GM20000 (cell line): ENCODE results near the gene TDRD6.
"Not testable (repeated sequence)": the region's sequence is repeated elsewhere in the genome, so short reads cannot be mapped to it uniquely, and the experiment has no call there.

Source experiments
- DNase-seq: peaks from one replicate; pipeline ENCODE4 v3.0.0; 2012; ENCODE audit warnings: low spot score
- CTCF ChIP-seq: IDR thresholded peaks from 2 replicates; pipeline ENCODE4 v1.5.1; 2012; ENCODE audit warnings: mild to moderate bottlenecking, control low read depth; ENCODE audit errors: extremely low read depth, missing control alignments

The TDRD6 gene

GRCh38 chr6:46734867-46735719 lies 47.4 kb downstream of the TDRD6 start, which contains the start of gene PLA2G7:
Gene PLA2G7 (minus strand): TSS chr6:46735375. CDS start chr6:46722891, 12,484 bp downstream.
- TF ChIP-seq CTCF, result no peak
- peak; percentile 18 for DNase-seq

GRCh38 chr6:46735720-46736031 lies 48.0 kb downstream of the TDRD6 start:
- DNase-seq, result no peak
- TF ChIP-seq CTCF, result no peak

GRCh38 chr6:46736906-46737305 lies 49.2 kb downstream of the TDRD6 start:
- no peak for DNase-seq
- no peak for TF ChIP-seq CTCF

GRCh38 chr6:46741482-46741881 lies 53.8 kb downstream of the TDRD6 start:
- no peak for TF ChIP-seq CTCF
- no peak for DNase-seq

GRCh38 chr6:46741910-46742309 lies 54.2 kb downstream of the TDRD6 start:
- TF ChIP-seq CTCF, result no peak
- no peak for DNase-seq

GRCh38 chr6:46743425-46744158 lies 55.9 kb downstream of the TDRD6 start:
- no peak for TF ChIP-seq CTCF
- DNase-seq, result no peak

GRCh38 chr6:46744159-46744725 lies 56.6 kb downstream of the TDRD6 start:
- DNase-seq, result not testable (repeated sequence)
